GM18526 (cell line): ENCODE measurements around the gene TM4SF1.

Source experiments
- POLR2A ChIP-seq: IDR thresholded peaks from 3 replicates; pipeline ENCODE4 v1.6.1; 2011; ENCODE audit not compliant: insufficient read length; ENCODE audit errors: extremely low read depth

TM4SF1 gene

GRCh38 chr3:149382518-149382917 lies 5.1 kb upstream of the TM4SF1 start:
- TF ChIP-seq POLR2A: no peak

GRCh38 chr3:149382101-149382467 lies 4.6 kb upstream of the TM4SF1 start:
- TF ChIP-seq POLR2A: no peak

GRCh38 chr3:149381173-149382100 lies 4.0 kb upstream of the TM4SF1 start:
- no peak for TF ChIP-seq POLR2A

- TF ChIP-seq POLR2A: no peak
Measured at GRCh38 chr3:149378478-149379309, 1.2 kb upstream of the TM4SF1 start.

- no peak for TF ChIP-seq POLR2A
Measured at GRCh38 chr3:149376718-149377407, 586 bp downstream of the TM4SF1 start.

GRCh38 chr3:149375501-149376196 lies 1.8 kb downstream of the TM4SF1 start:
- no peak for TF ChIP-seq POLR2A

GRCh38 chr3:149374793-149375500 lies 2.5 kb downstream of the TM4SF1 start:
- no peak for TF ChIP-seq POLR2A

- no peak for TF ChIP-seq POLR2A
Measured at GRCh38 chr3:149374391-149374790, 3.1 kb downstream of the TM4SF1 start.

- no peak for TF ChIP-seq POLR2A
Measured at GRCh38 chr3:149373235-149374125, 4.0 kb downstream of the TM4SF1 start.

GRCh38 chr3:149371723-149372114 lies 5.7 kb downstream of the TM4SF1 start:
- no peak for TF ChIP-seq POLR2A

GRCh38 chr3:149371001-149371722 lies 6.3 kb downstream of the TM4SF1 start:
- TF ChIP-seq POLR2A: no peak

GRCh38 chr3:149369991-149370866 lies 7.2 kb downstream of the TM4SF1 start:
- TF ChIP-seq POLR2A: no peak
